Fibroblast of skin of back (primary cell): Measurements from ENCODE around the gene L1CAM. TPM values are rescaled to one million over a fixed set of nuclear protein-coding genes. Genes with fewer than 3 reads are reported as not detected.

ENCODE experiments used
- DNase-seq: peaks from one replicate; pipeline ENCODE4 v3.0.0-alpha.2; 2013
- polyA plus RNA-seq, 2 experiments: library from polyadenylated mRNA; unstranded; fragments of 120-200 nt; gene quantifications; one replicate each; pipeline ENCODE4 v1.2.1, GENCODE V29; 2013; ENCODE audit not compliant: insufficient read length in 2 of 2

L1CAM gene, protein sequence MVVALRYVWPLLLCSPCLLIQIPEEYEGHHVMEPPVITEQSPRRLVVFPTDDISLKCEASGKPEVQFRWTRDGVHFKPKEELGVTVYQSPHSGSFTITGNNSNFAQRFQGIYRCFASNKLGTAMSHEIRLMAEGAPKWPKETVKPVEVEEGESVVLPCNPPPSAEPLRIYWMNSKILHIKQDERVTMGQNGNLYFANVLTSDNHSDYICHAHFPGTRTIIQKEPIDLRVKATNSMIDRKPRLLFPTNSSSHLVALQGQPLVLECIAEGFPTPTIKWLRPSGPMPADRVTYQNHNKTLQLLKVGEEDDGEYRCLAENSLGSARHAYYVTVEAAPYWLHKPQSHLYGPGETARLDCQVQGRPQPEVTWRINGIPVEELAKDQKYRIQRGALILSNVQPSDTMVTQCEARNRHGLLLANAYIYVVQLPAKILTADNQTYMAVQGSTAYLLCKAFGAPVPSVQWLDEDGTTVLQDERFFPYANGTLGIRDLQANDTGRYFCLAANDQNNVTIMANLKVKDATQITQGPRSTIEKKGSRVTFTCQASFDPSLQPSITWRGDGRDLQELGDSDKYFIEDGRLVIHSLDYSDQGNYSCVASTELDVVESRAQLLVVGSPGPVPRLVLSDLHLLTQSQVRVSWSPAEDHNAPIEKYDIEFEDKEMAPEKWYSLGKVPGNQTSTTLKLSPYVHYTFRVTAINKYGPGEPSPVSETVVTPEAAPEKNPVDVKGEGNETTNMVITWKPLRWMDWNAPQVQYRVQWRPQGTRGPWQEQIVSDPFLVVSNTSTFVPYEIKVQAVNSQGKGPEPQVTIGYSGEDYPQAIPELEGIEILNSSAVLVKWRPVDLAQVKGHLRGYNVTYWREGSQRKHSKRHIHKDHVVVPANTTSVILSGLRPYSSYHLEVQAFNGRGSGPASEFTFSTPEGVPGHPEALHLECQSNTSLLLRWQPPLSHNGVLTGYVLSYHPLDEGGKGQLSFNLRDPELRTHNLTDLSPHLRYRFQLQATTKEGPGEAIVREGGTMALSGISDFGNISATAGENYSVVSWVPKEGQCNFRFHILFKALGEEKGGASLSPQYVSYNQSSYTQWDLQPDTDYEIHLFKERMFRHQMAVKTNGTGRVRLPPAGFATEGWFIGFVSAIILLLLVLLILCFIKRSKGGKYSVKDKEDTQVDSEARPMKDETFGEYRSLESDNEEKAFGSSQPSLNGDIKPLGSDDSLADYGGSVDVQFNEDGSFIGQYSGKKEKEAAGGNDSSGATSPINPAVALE
- polyA plus RNA-seq (2013, experiment 1 of 2; ENCODE audit: insufficient read length), result 1.7 TPM
- 1.8 TPM for polyA plus RNA-seq (2013, experiment 2 of 2; ENCODE audit: insufficient read length)

DNA sequence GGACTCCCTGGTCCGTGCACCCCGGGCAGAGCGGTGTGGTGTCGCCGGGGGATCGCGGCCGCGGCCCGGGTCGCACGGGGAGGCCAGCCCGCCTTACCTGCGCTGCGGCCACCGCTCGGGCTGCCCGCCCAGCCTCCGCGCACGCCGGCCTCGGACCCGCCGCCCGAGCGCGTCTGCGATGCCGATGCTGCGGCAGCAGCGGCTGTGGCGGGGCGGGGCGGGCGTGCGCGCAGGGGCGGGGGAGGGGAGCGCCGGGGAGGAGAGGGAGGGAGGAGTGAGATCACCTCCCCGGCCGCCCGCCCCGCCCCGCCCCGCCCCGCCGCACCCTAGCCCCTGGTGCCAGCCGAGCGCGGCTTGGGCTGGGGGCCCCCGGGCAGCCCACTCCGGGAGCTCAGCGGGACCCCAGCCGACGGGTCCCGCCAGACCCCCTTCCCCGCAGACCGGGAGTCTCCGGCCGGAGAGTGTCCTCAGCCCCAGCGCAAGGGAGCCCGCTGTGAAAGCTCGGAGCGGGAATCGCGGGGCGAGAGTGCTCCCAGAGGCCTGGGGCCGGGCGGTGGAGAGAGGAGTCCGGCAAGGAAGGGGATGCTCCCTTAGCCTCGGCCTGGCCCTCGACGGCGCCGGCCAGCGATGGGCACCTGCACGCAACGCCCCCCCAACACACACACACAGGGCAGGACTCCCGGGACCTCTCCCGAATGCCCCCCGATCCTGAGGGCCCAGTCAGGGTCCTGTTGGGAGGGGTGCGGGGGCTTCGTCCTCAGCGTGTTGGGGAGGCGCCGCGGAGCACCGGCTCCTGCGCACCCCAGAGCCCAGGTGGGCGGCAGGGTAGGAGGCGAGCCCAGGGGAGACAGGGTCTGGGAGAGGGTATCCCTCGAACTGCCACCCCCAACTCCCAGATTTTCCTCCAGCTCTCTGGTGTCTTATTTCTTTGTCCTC lies at the start of gene L1CAM:
TSS of gene L1CAM (minus strand) at position 206 of the 936 bp plus-strand sequence. CDS start 10,337 bp downstream, outside the sequence.
- DNase-seq, result no peak

DNA sequence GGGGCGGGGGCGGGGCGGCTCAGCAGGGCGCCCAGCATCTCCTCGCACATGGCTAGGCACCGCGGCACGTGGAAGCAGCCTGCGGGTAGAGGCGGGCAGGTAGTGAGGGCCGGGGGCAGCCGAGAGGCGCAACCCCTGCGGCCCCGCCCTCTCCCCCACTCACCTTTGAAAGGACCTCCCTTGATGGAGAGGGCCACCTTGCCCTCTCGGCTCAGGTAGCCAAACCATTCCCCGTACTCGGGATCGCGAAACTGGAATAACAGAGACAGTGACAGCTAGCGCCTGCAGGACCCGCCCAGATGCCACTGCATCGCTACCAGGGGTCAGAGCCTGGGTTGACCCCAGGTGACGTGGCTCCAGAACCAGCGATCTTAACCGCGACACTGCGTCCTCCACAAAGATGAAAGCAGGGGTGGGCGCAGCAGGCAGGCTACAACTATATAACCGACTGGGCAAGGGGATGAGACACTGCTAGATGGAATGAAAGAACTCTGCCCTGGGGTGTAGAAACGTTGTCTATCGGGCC lies 49.4 kb upstream of the L1CAM start:
- no peak for DNase-seq

DNA sequence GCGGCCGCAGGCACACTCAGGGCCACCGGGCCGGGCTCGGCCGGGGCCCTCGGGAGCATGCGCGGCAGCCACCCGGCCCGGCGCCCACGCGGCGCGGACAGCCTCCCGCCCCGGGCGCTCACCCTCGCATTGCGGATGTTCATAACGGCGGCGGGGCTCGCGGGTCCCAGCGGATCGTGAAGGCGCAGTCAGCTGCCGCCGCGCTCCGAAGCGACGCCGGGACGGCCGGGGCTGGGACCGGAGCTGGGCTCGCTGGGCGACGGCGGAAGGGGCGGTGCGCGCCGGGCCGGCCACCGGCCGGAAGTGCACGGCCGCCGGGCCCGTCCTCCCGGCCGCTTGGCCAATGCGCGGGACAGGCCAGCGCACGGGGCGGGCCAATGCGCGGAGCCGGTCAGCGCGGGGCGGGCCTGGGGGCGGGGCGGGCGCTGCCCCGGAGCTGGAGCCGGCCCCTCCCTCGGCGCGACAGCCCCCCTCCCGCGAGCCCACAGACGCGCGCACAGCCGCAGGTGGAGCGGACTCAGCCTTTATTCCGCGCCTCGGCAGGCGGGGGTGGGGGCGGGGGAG lies 48.9 kb upstream of the L1CAM start, which contains the start of gene NAA10:
TSS of gene NAA10 (minus strand) at position 276 of the 564 bp plus-strand sequence. CDS start at position 143, 133 bp downstream.
- peak; percentile 76 for DNase-seq

DNA sequence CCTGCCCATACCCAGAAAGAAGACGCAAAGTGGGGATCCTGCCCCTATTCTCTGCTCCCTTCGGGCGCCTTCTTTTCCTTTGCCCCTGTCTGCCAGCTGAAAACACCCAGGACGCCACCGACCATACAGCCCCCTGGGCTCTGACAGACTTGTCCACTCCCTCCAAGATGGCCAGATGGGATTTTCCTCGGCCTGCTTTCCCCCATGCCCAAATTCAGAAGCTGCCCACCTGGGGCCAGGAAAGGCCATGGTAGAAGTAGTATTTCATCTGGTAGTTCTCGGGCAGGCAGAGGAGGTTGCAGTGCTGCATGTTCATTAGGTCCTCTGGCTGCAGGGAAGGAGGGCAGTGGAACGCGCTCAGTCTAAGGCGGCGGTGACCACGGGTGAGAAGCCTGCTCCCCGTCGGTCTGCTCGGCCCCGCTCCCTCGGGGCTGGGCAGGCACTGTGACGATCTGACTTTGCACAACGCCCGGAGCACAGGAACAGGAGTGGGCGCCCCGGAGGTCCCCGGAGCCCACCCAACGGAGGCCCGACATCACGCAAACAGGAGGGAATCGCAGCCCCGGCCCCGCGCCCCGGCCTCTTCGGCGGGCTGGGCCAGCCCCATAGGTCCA lies 48.3 kb upstream of the L1CAM start:
- DNase-seq, result no peak

DNA sequence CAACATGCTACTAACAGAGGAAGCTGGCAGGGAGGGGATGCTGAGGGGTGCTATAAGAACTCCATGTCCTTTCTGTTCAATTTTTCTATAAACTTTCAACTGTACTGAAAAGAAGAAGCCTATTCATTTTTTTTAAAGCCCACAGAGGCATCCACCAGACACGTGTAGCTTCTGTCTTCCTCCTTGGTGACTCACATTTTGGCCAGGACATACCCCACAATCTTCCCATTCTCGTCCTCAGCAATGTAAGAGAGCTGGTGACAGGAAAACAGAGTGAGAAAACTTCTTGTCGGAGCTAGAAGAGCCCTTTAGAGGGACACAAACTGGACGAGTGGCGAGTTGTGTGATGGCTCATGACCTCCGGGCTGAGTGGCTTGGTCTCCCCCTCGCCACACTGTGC lies 47.8 kb upstream of the L1CAM start:
- DNase-seq, result peak; percentile 65

DNA sequence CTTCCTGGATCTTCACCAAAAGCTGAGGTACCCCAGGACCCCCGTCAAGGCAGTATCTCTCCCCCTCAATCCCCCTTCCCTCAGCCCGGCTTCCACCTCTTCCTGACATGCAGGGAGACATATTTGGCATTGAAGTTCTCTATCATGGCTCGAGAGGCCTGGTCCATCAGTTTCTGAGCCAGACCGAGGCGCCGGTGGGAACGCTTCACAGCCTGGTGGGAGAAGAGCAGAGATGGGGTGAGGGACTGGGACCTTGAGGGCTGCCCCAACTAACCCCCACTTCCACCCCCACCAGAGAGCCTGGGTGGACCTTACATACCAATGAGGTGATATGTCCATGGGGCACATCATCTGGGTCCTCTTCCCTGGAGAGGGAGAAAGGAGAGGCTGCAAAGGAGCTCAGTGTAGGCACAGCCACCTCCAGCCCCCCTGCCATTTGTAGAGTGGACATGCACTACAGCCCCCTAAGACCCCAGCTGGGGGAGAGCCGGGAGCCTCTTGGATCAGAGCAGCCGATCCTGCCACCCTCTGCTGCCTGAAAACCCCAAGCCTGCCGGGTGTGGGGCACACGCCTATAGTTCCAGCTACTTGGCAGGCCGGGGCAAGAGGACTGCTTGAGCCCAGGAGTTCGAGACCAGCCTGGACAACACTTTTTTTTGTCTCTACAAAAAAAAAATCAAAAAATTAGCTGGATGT lies 46.4 kb upstream of the L1CAM start:
- no peak for DNase-seq

DNA sequence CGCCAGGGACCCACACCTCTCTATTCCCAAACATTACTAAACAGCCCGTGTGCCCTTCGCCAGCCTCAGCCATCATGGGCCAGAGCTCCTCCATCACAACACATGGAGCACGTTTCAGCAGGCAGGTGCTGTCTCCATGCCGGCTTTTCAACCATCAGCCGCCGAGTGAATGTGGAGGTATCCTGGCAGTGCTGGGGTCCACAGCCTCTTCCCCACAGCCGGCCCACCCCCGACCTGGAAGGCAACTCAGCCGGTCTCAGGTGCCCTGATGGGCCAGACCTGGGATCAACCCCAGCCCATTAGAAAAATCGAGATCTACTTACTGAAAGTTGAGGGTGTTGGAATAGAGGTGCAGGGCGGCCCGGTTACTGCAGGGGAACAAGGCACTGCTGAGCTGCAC lies 45.8 kb upstream of the L1CAM start:
- no peak for DNase-seq

DNA sequence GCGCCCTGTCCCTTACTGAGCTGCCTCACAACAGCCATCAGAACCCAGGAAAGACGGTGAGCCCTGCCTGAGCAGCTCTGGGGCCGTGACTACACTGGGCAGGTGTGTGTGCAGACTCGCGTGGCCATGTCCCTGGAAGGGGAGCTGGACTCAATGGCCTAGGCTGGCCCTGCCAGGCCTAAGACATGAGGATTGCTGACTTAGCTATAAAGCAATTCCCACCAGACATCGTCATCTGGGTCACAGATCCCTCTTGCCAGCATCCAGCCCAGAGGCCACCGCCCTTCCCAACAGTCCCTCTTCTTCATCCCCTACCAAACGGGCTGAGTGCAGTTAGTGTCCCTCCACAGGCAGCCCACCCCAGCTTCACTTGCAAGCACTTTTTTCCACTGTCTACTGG lies 45.2 kb upstream of the L1CAM start:
- no peak for DNase-seq

DNA sequence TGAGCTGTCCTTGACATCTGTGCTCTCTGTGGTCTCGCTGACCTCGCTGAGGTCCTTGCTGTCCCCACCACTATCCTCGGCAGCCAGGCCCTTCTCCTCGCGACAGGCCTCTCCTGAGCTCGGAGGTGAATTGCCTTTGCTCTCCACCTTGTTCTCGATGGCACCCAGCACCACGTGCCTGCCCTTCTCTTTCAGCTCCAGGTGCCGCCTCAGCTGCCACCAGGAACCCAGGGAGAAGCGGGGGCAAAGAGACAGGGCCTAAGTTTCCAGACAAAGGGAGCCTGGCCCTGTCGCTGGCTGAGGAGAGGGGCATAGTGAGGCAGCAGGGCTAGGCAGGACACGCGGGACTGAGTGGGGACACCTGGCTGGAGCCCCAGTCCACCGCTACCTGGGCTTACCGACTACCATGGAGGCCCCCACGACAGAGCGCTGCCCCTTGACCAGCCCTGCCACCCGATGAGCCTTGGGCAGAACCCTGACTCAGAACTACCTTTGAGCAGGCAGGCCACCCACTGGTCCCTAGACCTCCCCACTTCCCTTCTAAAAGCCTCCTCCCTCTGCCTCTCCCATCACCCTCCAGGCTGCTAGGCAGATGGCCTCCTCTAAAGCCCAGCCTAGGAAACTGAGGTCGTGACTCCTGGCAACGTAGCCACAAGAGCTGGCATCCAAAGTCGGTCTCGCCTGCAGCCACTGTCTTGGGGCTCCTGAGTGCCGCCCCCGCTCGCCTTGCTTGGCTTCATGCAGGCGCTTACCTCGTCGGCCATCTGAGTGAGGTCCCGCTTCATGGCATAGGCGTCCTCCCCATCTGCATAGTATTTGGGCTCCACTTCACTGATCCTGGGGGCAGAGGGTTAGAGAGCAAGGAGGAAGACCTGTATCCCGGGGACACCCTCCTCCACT lies 44.3 kb upstream of the L1CAM start:
- no peak for DNase-seq

DNA sequence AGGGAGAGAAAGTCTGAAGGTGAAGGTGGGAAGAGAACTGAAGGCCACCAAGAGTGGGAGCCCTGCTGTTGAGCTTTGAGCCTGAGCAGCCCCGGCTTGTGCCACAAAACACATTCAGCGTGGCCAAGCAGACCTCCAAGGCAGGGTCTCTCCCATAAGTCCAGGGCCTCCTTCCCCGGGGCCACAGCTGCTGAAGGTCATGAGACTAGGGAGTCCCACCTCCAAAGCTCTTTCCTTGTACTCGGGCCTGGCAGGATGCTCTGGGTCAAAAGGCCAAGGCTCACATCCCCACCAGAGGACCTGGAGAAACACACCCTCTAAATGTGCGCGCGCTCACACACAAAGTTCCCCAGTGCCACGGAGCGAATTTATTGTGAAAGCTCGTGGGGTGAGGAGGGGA lies 43.6 kb upstream of the L1CAM start:
- no peak for DNase-seq

DNA sequence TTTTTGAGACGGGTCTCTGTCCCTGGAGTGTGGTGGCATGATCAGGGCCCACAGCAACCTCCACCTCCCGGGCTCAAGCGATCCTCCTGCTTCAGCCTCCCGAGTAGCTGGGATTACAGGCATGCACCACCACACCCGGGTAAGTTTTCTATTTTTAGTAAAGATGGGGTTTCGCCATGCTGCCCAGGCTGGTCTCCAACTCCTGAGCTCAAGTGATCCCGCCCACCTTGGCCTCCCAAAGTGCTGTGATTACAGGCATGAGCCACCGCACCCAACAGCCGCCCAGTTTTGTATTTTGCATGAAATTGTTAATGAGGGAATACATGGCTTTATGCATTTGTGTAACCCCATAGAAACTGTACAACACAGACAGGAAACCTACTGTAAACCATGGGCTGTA lies 42.9 kb upstream of the L1CAM start:
- DNase-seq, result no peak

DNA sequence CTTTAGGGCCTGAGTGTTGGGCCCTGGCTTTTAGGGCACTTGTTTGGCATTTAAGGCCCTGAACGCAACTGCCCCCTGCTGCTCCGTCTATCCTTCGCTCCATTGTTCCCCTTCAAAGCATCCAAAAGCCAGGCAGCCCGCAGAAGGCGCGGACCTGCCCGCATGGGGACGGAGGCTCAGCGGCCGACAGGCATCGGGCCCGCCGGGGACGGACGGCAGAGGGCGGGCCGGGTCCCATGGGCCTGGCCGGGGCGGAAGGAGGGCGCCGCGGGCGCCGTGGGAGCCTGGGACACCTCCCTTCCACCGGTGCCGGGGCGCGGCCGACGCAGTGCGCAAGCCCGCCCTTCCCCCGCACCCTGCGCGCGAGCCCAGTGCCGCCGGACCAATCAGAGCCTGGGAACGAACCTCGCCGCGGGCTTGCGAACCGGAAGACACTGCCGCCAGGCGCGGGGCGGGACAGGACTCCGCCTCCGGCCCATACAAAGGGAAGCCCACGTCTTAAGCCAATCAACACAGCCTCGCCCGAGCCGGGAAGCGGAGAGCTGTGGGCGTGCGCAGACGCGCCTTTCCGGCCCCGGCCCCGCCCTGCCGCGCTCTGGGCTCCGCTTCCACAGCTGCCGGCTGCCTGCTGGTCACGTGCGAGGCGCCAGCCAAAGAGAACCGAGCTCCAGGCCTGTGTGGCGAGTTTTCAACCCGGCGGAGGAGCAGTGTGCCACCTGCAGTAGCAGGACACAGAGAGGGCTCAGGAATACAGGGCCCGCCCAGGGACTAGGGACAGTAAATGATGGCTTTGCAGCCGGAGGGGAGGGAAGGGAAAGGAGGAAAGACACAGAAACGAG lies 42.2 kb upstream of the L1CAM start:
- DNase-seq, result peak; percentile 97

DNA sequence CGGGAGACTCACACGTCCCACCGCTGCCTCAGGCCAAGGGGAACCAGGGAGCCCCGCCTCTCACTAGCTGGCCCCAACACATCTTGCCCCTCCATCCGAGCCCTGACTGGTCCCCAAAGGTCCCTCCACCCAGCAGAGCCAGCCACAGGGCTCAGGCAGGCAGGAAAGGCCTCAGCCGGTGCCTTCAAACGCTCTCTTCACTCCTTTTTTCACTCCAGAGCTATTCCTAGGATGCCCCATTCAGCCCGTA lies 41.6 kb upstream of the L1CAM start:
- DNase-seq, result no peak

DNA sequence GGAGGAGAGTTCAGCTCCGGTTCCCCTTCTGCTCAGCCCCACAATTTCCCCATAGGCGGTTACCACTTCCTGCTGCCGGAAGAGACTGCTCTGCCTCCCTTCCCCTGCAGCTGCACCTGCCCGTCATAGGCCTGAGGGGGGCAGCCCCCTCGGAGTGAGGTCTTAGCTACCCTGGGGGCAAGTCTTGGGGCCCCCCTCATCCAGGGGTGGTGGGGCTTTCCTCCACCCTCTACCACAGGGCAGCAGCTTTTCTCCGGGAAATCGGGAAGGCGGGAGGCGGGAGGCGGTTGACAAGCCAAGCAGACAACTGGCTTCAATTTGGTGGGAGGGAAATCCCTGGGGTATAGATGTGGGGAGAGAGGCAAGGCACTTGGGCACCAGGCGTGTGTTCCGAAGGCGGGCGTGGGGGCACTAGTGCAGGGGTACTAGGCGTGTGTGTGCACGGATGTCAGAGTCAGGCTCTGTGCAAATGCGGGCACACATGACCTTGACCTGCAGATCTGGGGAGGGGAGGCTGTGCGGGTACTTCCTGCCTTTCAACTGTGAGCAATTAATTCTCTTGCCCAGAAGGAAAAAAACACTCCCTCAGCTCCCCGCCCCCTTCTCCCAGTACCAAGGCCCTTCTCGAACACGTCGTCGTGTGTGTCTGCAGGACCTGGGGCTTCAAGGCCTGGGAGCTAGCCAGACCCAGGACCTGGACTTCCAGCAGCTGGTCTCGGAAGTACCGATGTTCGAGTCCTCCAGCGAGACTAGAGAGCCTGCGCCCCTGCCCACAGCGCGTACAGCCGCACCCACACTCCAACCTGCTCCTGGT lies 41.1 kb upstream of the L1CAM start:
- DNase-seq, result peak; percentile 44

DNA sequence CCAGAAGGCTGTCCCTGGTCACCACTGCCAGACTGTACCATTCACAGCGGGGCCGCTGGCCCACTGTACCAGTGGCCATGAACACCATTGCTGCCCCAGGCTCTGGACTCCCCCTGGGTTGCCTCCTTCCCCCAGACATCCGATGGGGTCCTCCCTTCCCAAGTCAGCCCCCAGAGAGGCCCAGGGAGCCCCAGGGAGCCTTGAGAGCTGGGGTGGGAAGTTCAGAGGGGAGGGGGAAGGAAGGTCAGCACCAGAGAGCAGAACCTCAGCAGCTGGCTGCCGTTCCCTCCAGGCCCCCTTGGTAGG lies 40.5 kb upstream of the L1CAM start:
- DNase-seq, result no peak

DNA sequence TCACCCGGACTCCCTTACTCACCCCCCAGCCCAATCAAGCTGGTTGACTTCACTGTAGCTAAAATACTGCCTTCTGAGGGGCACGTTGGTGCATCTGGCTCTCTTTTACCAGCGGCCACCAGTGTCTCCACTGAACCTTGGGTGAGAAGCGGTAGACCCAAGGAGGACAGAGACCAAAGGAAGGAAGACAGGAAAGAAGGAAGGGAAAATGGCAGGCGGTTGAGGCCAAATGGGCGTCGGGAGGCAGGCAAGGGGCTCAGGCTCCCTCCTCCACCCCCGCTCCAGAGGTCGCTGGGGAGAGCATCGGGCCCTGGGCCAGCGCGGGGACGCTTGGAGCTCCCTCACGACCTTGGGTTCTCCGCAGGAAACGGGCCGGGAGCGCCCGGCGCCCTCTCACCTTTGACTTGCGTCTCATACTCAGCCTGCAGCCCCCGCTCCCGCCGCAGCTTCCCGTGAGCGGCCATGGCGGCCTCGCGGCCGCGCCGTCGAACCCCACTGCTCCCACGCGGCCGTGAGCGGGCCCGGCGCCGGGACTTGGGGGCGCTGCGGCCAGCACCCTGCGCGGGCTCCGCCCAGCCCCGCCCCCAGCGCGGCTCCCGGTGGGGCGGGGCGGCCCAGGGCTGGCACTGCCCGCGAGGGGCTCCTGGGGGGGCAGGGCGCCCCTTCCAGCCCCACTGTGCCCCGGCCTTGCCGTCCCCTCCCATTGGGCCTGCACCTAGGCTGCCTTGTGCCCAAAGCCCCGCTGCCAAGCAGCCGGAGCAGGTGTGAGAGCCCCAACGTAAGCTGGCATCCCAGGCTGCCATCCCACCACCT lies 40.0 kb upstream of the L1CAM start, which contains the start of gene ARHGAP4:
TSS of gene ARHGAP4 (minus strand) at position 526 of the 813 bp plus-strand sequence. CDS start at position 464, 62 bp downstream.
- no peak for DNase-seq
